ENCODE results near the gene DGKE.

DGKE gene

GRCh38 chr17:56833809-56834379 is at the start of gene DGKE, which contains the start of gene C17orf67:
TSS of gene DGKE (plus strand) at chr17:56834151. CDS start at chr17:56834796, 645 bp downstream.
TSS of gene C17orf67 (minus strand) at chr17:56833920. CDS start at chr17:56815810, 18,110 bp downstream.
- DNase-seq (ENCODE audit: low read depth in 2 of 2) = peak; percentile 93 to 94

- DNase-seq (ENCODE audit: low read depth in 2 of 2) = no peak
Measured at GRCh38 chr17:56785405-56785804, 48.5 kb upstream of the DGKE start.

- no peak for DNase-seq (ENCODE audit: low read depth in 2 of 2)
Measured at GRCh38 chr17:56785997-56786680, 47.8 kb upstream of the DGKE start.

- peak; percentile 77 to 79 for DNase-seq (ENCODE audit: low read depth in 2 of 2)
Measured at GRCh38 chr17:56786989-56787482, 46.9 kb upstream of the DGKE start.

- DNase-seq (ENCODE audit: low read depth in 2 of 2) = no peak
Measured at GRCh38 chr17:56792267-56792666, 41.7 kb upstream of the DGKE start.

GRCh38 chr17:56793531-56793930 is 40.4 kb upstream of the DGKE start:
- no peak for DNase-seq (ENCODE audit: low read depth in 2 of 2)

- no peak for DNase-seq (ENCODE audit: low read depth in 2 of 2)
Measured at GRCh38 chr17:56793957-56794356, 40.0 kb upstream of the DGKE start.

- DNase-seq (ENCODE audit: low read depth in 2 of 2) = no peak
Measured at GRCh38 chr17:56795221-56795865, 38.6 kb upstream of the DGKE start.

GRCh38 chr17:56796536-56796935 is 37.4 kb upstream of the DGKE start:
- no peak for DNase-seq (ENCODE audit: low read depth in 2 of 2)

GRCh38 chr17:56798916-56799315 is 35.0 kb upstream of the DGKE start:
- no peak for DNase-seq (ENCODE audit: low read depth in 2 of 2)

GRCh38 chr17:56801459-56802178 is 32.3 kb upstream of the DGKE start:
- DNase-seq (ENCODE audit: low read depth in 2 of 2) = no peak

- DNase-seq (ENCODE audit: low read depth in 2 of 2) = no peak
Measured at GRCh38 chr17:56803071-56803470, 30.9 kb upstream of the DGKE start.

- DNase-seq (ENCODE audit: low read depth in 2 of 2) = no peak
Measured at GRCh38 chr17:56804454-56804853, 29.5 kb upstream of the DGKE start.

GRCh38 chr17:56806949-56807348 is 27.0 kb upstream of the DGKE start:
- no peak for DNase-seq (ENCODE audit: low read depth in 2 of 2)

GRCh38 chr17:56807723-56808122 is 26.2 kb upstream of the DGKE start:
- no peak for DNase-seq (ENCODE audit: low read depth in 2 of 2)

GRCh38 chr17:56808503-56808902 is 25.4 kb upstream of the DGKE start:
- no peak for DNase-seq (ENCODE audit: low read depth in 2 of 2)

- DNase-seq (ENCODE audit: low read depth in 2 of 2) = no peak
Measured at GRCh38 chr17:56809106-56809819, 24.7 kb upstream of the DGKE start.

- no peak for DNase-seq (ENCODE audit: low read depth in 2 of 2)
Measured at GRCh38 chr17:56809820-56810179, 24.2 kb upstream of the DGKE start.

- no peak for DNase-seq (ENCODE audit: low read depth in 2 of 2)
Measured at GRCh38 chr17:56810343-56810742, 23.6 kb upstream of the DGKE start.

GRCh38 chr17:56810891-56811775 is 22.8 kb upstream of the DGKE start:
- no peak for DNase-seq (ENCODE audit: low read depth in 2 of 2)

Data from fibroblast of skin of left quadriceps (primary cell).